HCT116 (cell line): ENCODE data around the gene PNN. TPM values are rescaled to one million over a fixed set of nuclear protein-coding genes. Genes with fewer than 3 reads are reported as not detected.

Source experiments
- ATAC-seq: fragments of 200-7000 bp; cut with Tn5 transposase; 2 replicates; pipeline ENCODE4 v1.9.1; 2020; ENCODE audit warnings: mild to moderate bottlenecking, moderate library complexity
- BruUV-seq: library from RNA; stranded (reverse); fragments of 400-500 nt; replicated peaks from 2 replicates; lab custom pipeline; 2021; lab: Mats Ljungman, UMichigan
- CTCF ChIA-PET: fragments of 300-600 bp; sonication (Branson Sonifier 250); formaldehyde crosslinking; loops from one replicate; lab custom pipeline; 2021; ENCODE audit warnings: antibody characterized with exemption; lab: Charles Lee
- POLR2A ChIA-PET: fragments of 300-600, 350-600 bp; sonication (Branson Sonifier 250); formaldehyde crosslinking; loops from one replicate; lab custom pipeline; 2021; ENCODE audit warnings: antibody characterized with exemption; lab: Charles Lee
- RAD21 ChIA-PET, 2 experiments: fragments of 300-600 bp; sonication (Branson Sonifier 250); formaldehyde crosslinking; loops; one replicate each; lab custom pipeline; 2023; ENCODE audit warnings: low total read pairs in 2 of 2; ENCODE audit not compliant: uncharacterized antibody in 2 of 2, unreplicated experiment in 2 of 2, low non-redundant PET in 1 of 2; lab: Charles Lee
- DNase-seq: peaks from one replicate; pipeline ENCODE4 v3.0.0-alpha.2; 2010; ENCODE audit warnings: low read depth, low spot score
- H2AFZ ChIP-seq: fragments of 200-600 bp; shearing (Covaris generic), sonication (generic); 2 replicates; pipeline ENCODE4 v1.6.1; 2017; ENCODE audit warnings: low read depth, mixed run types, mixed read lengths, antibody characterized with exemption, low read length; ENCODE audit not compliant: poor library complexity, severe bottlenecking
- H3K27ac ChIP-seq: 2 replicates; pipeline ENCODE4 v1.5.1; 2012; ENCODE audit warnings: low read depth, low read length
- H3K27me3 ChIP-seq: fragments of 200-600 bp; sonication (generic); 2 replicates; pipeline ENCODE4 v1.6.1; 2016; ENCODE audit warnings: mixed run types, low read length, mixed read lengths; ENCODE audit not compliant: insufficient read depth
- H3K36me3 ChIP-seq, 2 experiments: fragments of 200-500 bp in 1 of 2; fragments of 200-600 bp in 1 of 2; sonication (Bioruptor generic) in 1 of 2; sonication (generic) in 1 of 2; 2 replicates each; pipeline versions ENCODE4 v1.5.1 to v1.6.1; 2014 to 2016; ENCODE audit warnings: low read length in 2 of 2, inconsistent platforms in 1 of 2, mixed read lengths in 1 of 2, mixed run types in 1 of 2; ENCODE audit not compliant: insufficient read depth in 2 of 2, control insufficient read depth in 1 of 2
- H3K4me1 ChIP-seq, 2 experiments: fragments of 200-600 bp in 1 of 2; sonication (generic) in 1 of 2; 2 replicates each; pipeline versions ENCODE4 v1.5.1 to v1.6.1; 2012 to 2017; ENCODE audit warnings: low read length in 2 of 2, inconsistent platforms in 1 of 2, mild to moderate bottlenecking in 1 of 2, mixed read lengths in 1 of 2, mixed run types in 1 of 2, moderate library complexity in 1 of 2; ENCODE audit not compliant: insufficient read depth in 2 of 2, control insufficient read depth in 1 of 2
- H3K4me2 ChIP-seq: fragments of 200-600 bp; sonication (generic); 2 replicates; pipeline ENCODE4 v1.6.1; 2017; ENCODE audit warnings: mixed run types, low read length, mixed read lengths
- H3K4me3 ChIP-seq, 2 experiments: fragments of 200-600 bp in 1 of 2; sonication (generic) in 1 of 2; replicated peaks in 1 of 2; 2 replicates each; pipeline ENCODE4 v1.5.1; 2011 to 2016; ENCODE audit warnings: low read length in 2 of 2, control low read depth in 1 of 2, low read depth in 1 of 2, mild to moderate bottlenecking in 1 of 2, mixed read lengths in 1 of 2, mixed run types in 1 of 2
- H3K79me2 ChIP-seq: fragments of 200-600 bp; sonication (generic); 2 replicates; pipeline ENCODE4 v1.6.1; 2017; ENCODE audit warnings: mild to moderate bottlenecking, mixed run types, low read length, moderate library complexity, mixed read lengths; ENCODE audit not compliant: insufficient read depth
- H3K9ac ChIP-seq: fragments of 200-600 bp; sonication (generic); 2 replicates; pipeline ENCODE4 v1.6.1; 2016; ENCODE audit warnings: low read length, mixed read lengths
- H3K9me2 ChIP-seq: fragments of 200-600 bp; sonication (generic), shearing (Covaris generic); 2 replicates; pipeline ENCODE4 v1.6.1; 2017; ENCODE audit warnings: mixed run types, mild to moderate bottlenecking, moderate library complexity; ENCODE audit not compliant: insufficient read depth
- H3K9me3 ChIP-seq, 2 experiments: fragments of 200-500 bp in 1 of 2; fragments of 200-600 bp in 1 of 2; sonication (Bioruptor generic) in 1 of 2; sonication (generic) in 1 of 2; 2 replicates each; pipeline ENCODE4 v1.6.1; 2014 to 2017; ENCODE audit warnings: low read length in 2 of 2, mixed read lengths in 2 of 2, inconsistent platforms in 1 of 2, low read depth in 1 of 2, mild to moderate bottlenecking in 1 of 2, mixed run types in 1 of 2, moderate library complexity in 1 of 2; ENCODE audit not compliant: control insufficient read depth in 1 of 2, insufficient read depth in 1 of 2
- H4K20me1 ChIP-seq: fragments of 200-600 bp; sonication (generic), shearing (Covaris generic); 2 replicates; pipeline ENCODE4 v1.6.1; 2017; ENCODE audit warnings: mixed run types, mild to moderate bottlenecking, moderate library complexity; ENCODE audit not compliant: insufficient read depth
- ATF3 ChIP-seq: IDR thresholded peaks from 2 replicates; pipeline ENCODE4 v1.6.1; 2012
- CEBPB ChIP-seq: IDR thresholded peaks from 2 replicates; pipeline ENCODE4 v1.6.1; 2012; ENCODE audit warnings: low read depth
- CTCF ChIP-seq, 3 experiments: fragments of 200-600 bp in 1 of 3; sonication (generic) in 1 of 3; IDR thresholded peaks in 2 of 3; conservative IDR thresholded peaks in 1 of 3; 2 replicates each; pipeline ENCODE4 v1.5.1; 2012 to 2017; ENCODE audit warnings: low read depth in 2 of 3, low read length in 2 of 3, antibody characterized with exemption in 1 of 3, borderline replicate concordance in 1 of 3, control low read depth in 1 of 3, mild to moderate bottlenecking in 1 of 3, mixed read lengths in 1 of 3, mixed run types in 1 of 3, moderate library complexity in 1 of 3; ENCODE audit not compliant: insufficient read depth in 1 of 3
- EGR1 ChIP-seq: IDR thresholded peaks from 2 replicates; pipeline ENCODE4 v1.6.1; 2012; ENCODE audit warnings: low read depth
- FOSL1 ChIP-seq: IDR thresholded peaks from 2 replicates; pipeline ENCODE4 v1.6.1; 2012; ENCODE audit warnings: low read depth
- JUND ChIP-seq: IDR thresholded peaks from 2 replicates; pipeline ENCODE4 v1.6.1; 2012
- MAX ChIP-seq: IDR thresholded peaks from 2 replicates; pipeline ENCODE4 v1.6.1; 2012
- POLR2A ChIP-seq: IDR thresholded peaks from 2 replicates; pipeline ENCODE4 v1.7.0; 2011; ENCODE audit warnings: borderline replicate concordance; ENCODE audit not compliant: insufficient read depth, insufficient read length; ENCODE audit errors: extremely low read depth
- POLR2AphosphoS5 ChIP-seq: IDR thresholded peaks from 2 replicates; pipeline ENCODE4 v1.6.1; 2011; ENCODE audit warnings: mild to moderate bottlenecking, low read depth, low read length, moderate library complexity
- RAD21 ChIP-seq: IDR thresholded peaks from 2 replicates; pipeline ENCODE4 v1.6.1; 2012; ENCODE audit warnings: low read depth, mild to moderate bottlenecking
- SIN3A ChIP-seq: IDR thresholded peaks from 2 replicates; pipeline ENCODE4 v1.6.1; 2012; ENCODE audit warnings: low read depth
- SP1 ChIP-seq: IDR thresholded peaks from 2 replicates; pipeline ENCODE4 v1.6.1; 2012; ENCODE audit warnings: low read depth
- SRF ChIP-seq: IDR thresholded peaks from 2 replicates; pipeline ENCODE4 v1.6.1; 2012; ENCODE audit warnings: low read depth
- TCF7L2 ChIP-seq: IDR thresholded peaks from 2 replicates; pipeline ENCODE4 v1.7.0; 2011; ENCODE audit warnings: borderline replicate concordance, inconsistent platforms; ENCODE audit not compliant: insufficient read depth, insufficient read length; ENCODE audit errors: extremely low read depth
- YY1 ChIP-seq: IDR thresholded peaks from 2 replicates; pipeline ENCODE4 v1.6.1; 2011; ENCODE audit warnings: low read length, low read depth, moderate library complexity, mild to moderate bottlenecking; ENCODE audit not compliant: insufficient replicate concordance; ENCODE audit errors: extremely low read depth
- ZBTB33 ChIP-seq: IDR thresholded peaks from 2 replicates; pipeline ENCODE4 v1.6.1; 2011; ENCODE audit warnings: mild to moderate bottlenecking, low read length, moderate library complexity; ENCODE audit not compliant: insufficient replicate concordance; ENCODE audit errors: extremely low read depth
- ZFX ChIP-seq: fragments of 450-650 bp; IDR thresholded peaks from 2 replicates; pipeline ENCODE4 v1.6.1; 2017
- ZNF274 ChIP-seq: fragments of 200-500 bp; sonication (Bioruptor generic); IDR thresholded peaks from 2 replicates; pipeline ENCODE4 v1.6.1; 2014; ENCODE audit warnings: mild to moderate bottlenecking, low read depth, low read length, inconsistent platforms
- intact Hi-C: fragments of 100-400 bp; cut with micrococcal nuclease; formaldehyde crosslinking; loops from 2 replicates; pipeline ENCODE4 v1.10.0; 2022
- total RNA-seq: library from RNA; stranded (reverse); gene quantifications from one replicate; pipeline ENCODE4 v1.2.1, GENCODE V29; 2021; ENCODE audit not compliant: unreplicated experiment

The PNN gene
- total RNA-seq, 1 experiment from 2014 or later = 97.9 TPM

- no peak for TF ChIP-seq FOSL1
- no peak for TF ChIP-seq ATF3
- no peak for TF ChIP-seq JUND
- no peak for TF ChIP-seq POLR2AphosphoS5
- TF ChIP-seq, all 23 proteins: peak for 0
Measured at GRCh38 chr14:39145266-39145966, 29.6 kb upstream of the PNN start (continued).

- TF ChIP-seq SRF (no peak), TCF7L2 (no peak), SP1 (no peak), CEBPB (no peak), ZFX (no peak), ATF3 (no peak), YY1 (no peak), ZNF274 (no peak), POLR2A (no peak), RAD21 (no peak), EGR1 (no peak), JUND (no peak), CTCF (IDR thresholded peaks at IDR 0.05 in 2 of 3, conservative IDR thresholded peaks at IDR 0.05 in 1 of 3; ENCODE audit: borderline replicate concordance in 1 of 3, insufficient read depth in 1 of 3, low read depth in 2 of 3, low read length in 2 of 3) (no peak), ZBTB33 (no peak), MAX (no peak), POLR2AphosphoS5 (no peak), SIN3A (no peak)
- TF ChIP-seq, all 23 proteins: peak for 0
- intact Hi-C loops = no loop called here
- no peaks in the 10 kb centered on the region for H3K9me2 ChIP-seq
- RAD21 ChIA-PET = no interaction called here
- H3K79me2 ChIP-seq = peaks cover 8% of the 10 kb centered on the region; the same call in 1 of the 2 replicates
- H3K36me3 ChIP-seq = peaks cover 8 to 24% of the 10 kb centered on the region in 2 experiments; a peak in 3 of 4 replicates
- no peak overlapping the region for H3K9ac ChIP-seq
- H3K27ac ChIP-seq = no peak overlapping the region
- H3K4me1 ChIP-seq = no peaks in the 10 kb centered on the region
- no peak overlapping the region for H2AFZ ChIP-seq
- no peak overlapping the region for H3K4me2 ChIP-seq
- no peaks in the 10 kb centered on the region for H3K27me3 ChIP-seq
- POLR2A ChIA-PET = interaction anchor here (0.7 to 1.4 kb wide), 2 partner anchors 15 kb away, joined by 4 to 8 read pairs; partner anchors contain the start of gene TRAPPC6B
- CTCF ChIA-PET = no interaction called here
- no peaks in the 10 kb centered on the region for H4K20me1 ChIP-seq
- no peak for DNase-seq
- no peaks in the 10 kb centered on the region for H3K9me3 ChIP-seq
- no peak overlapping the region for H3K4me3 ChIP-seq
- no peak for ATAC-seq
- BruUV-seq = no TSS peak
Measured at GRCh38 chr14:39154594-39155189, 20.4 kb upstream of the PNN start.
